ENCODE data around the gene SPART. TPM values are rescaled to one million over a fixed set of nuclear protein-coding genes. Genes with fewer than 3 reads are reported as not detected.

Gene SPART
- total RNA-seq, 2 donors from 2014 or later: 5.0 to 11.4 TPM

DNA sequence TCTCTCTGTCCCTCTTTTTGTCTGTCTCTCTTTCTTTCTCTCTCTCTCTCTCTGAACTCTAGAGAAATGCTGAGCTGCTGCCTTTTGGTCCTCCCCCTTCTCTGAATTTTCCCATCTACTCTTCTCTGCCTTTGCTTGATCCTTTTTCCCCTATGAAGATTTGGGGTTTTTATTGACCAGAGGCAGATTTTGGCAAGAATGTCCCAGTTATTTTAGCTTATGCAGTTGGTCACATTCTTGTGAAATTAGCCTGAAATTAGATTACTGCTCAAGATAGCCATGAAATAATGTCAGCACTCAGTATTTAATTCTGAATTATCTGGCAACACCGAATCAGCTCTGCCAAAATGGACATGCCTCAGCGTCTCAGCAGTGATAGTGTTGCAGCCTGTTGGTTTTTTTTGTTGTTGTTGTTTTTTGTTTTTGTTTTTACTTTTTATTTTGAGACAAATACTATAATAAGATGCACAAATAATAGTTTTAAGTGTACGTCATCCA is 17.2 kb upstream of the SPART start:
- no peaks in the 10 kb centered on the region for H3K9me3 ChIP-seq
- no peaks in the 10 kb centered on the region for H3K27me3 ChIP-seq
- intact Hi-C loops (cut with DNase I): no loop called here
- no peak overlapping the region for H3K9ac ChIP-seq (ENCODE audit: low read depth in 2 of 2, low read length in 2 of 2)
- no peaks in the 10 kb centered on the region for H3K4me1 ChIP-seq
- H3K36me3 ChIP-seq: no peaks in the 10 kb centered on the region
- no peak overlapping the region for H3K4me3 ChIP-seq
- H3K27ac ChIP-seq: no peak overlapping the region
- no peak for DNase-seq
- TF ChIP-seq, protein P1, sequence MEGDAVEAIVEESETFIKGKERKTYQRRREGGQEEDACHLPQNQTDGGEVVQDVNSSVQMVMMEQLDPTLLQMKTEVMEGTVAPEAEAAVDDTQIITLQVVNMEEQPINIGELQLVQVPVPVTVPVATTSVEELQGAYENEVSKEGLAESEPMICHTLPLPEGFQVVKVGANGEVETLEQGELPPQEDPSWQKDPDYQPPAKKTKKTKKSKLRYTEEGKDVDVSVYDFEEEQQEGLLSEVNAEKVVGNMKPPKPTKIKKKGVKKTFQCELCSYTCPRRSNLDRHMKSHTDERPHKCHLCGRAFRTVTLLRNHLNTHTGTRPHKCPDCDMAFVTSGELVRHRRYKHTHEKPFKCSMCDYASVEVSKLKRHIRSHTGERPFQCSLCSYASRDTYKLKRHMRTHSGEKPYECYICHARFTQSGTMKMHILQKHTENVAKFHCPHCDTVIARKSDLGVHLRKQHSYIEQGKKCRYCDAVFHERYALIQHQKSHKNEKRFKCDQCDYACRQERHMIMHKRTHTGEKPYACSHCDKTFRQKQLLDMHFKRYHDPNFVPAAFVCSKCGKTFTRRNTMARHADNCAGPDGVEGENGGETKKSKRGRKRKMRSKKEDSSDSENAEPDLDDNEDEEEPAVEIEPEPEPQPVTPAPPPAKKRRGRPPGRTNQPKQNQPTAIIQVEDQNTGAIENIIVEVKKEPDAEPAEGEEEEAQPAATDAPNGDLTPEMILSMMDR (IDR thresholded peaks at IDR 0.05): no peak

DNA sequence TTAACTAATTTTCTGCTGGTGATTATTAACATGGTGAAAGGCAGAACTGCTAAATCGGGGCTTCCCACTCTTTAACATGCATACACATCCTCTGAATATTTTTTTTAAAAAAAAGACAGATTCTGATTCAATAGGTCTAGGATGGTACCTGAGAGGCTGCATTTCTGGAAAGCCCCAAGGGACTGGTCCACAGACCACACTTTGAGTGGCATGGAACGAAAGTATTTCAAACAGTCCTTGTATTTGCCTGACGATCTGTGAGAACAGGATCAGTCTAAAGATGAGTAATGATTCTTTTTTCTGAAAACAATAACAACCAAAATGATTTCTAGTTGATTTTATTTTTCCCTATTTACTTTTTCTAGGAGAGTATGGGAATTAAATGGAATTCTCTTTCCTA is 16.7 kb upstream of the SPART start:
- intact Hi-C loops (cut with DNase I): no loop called here
- TF ChIP-seq, protein P1 (IDR thresholded peaks at IDR 0.05): no peak
- no peaks in the 10 kb centered on the region for H3K27me3 ChIP-seq

DNA sequence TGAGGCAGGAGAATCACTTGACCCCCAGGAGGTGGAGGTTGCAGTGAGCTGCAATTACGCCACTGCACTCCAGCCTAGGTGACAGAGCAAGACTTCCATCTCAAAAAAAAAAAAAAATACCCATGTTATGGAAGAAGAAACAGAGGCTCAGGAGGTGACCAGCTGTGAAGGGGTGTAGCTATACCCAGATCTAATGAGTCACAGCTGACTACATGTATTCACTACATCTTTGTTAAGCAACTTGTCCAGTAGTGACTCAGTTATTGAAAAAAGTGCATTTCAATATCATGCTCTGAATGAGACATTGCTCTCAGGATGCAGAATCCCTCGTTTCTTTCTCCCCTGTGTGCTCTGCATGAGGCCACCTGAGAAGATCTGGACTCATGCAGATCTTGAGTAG is 16.1 kb upstream of the SPART start:
- Histone ChIP-seq H3K4me3 (no peak overlapping the region), H3K4me1 (no peaks in the 10 kb centered on the region), H3K36me3 (no peaks in the 10 kb centered on the region), H3K27me3 (no peaks in the 10 kb centered on the region), H3K9ac (ENCODE audit: low read depth in 2 of 2, low read length in 2 of 2) (no peak overlapping the region), H3K9me3 (no peaks in the 10 kb centered on the region), H3K27ac (no peak overlapping the region)
- DNase-seq: no peak
- TF ChIP-seq, protein P1 (IDR thresholded peaks at IDR 0.05): no peak
- intact Hi-C loops (cut with DNase I): no loop called here

More for the DNA sequence above, 16.7 kb upstream of the SPART start:
- Histone ChIP-seq H3K36me3 (no peaks in the 10 kb centered on the region), H3K9me3 (no peaks in the 10 kb centered on the region), H3K27ac (no peak overlapping the region), H3K4me3 (no peak overlapping the region), H3K9ac (ENCODE audit: low read depth in 2 of 2, low read length in 2 of 2) (no peak overlapping the region), H3K4me1 (no peaks in the 10 kb centered on the region)
- DNase-seq: no peak

DNA sequence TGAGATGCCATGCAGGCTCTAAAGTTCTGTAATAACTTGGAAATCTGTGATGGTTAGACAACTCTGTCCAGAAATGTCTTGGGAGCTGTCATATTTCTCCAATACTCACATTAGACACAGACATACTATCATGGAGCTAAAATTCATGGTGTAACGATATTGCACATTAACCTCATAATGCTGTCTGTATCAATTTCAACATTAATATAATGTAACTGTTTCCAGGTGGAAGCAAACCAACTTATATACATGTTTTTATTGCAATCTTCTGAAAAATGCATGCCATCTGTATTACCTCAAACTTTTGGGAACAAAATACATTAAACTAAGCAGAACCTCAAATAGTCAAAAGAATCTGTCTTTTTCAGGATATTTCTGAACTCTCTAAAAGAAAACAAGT is 14.7 kb upstream of the SPART start:
- H3K36me3 ChIP-seq: no peaks in the 10 kb centered on the region
- TF ChIP-seq, protein P1 (IDR thresholded peaks at IDR 0.05): no peak
- H3K27ac ChIP-seq: no peak overlapping the region
- H3K4me3 ChIP-seq: no peak overlapping the region
- H3K9me3 ChIP-seq: no peaks in the 10 kb centered on the region
- DNase-seq: no peak
- H3K4me1 ChIP-seq: no peaks in the 10 kb centered on the region
- no peak overlapping the region for H3K9ac ChIP-seq (ENCODE audit: low read depth in 2 of 2, low read length in 2 of 2)
- intact Hi-C loops (cut with DNase I): no loop called here
- no peaks in the 10 kb centered on the region for H3K27me3 ChIP-seq

DNA sequence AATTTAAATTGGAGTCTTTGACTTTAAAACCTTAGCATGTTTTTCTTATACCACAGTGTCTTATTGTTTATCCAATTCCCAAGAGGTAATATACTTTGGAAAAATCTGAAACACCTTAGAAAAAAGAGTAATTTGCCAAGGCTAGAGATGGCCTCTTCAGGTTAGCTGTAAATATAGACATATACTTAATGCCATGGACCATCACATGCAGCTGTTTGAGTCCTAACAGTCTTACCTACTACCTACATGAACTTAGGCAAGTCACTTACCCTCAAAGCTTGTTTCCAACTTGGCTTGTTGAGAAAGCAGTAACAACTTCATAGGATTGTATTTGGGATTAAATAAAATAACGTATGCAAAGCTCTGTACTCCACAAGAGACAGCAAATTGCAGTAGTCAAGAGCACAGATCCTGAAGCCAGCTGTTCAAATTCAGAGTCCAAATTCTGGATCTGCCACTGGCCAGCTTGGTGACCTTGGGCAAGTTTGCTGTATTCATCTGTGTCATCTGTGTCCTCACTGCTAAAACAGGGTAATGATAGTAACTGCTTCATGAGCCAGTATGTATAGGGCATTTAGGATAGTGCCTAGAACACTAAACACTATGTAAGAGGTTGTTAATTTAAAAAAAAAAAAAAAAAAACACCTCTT is 13.2 kb upstream of the SPART start:
- H3K27ac ChIP-seq: no peak overlapping the region
- TF ChIP-seq, protein P1 (IDR thresholded peaks at IDR 0.05): no peak
- no peak overlapping the region for H3K4me3 ChIP-seq
- no peak overlapping the region for H3K9ac ChIP-seq (ENCODE audit: low read depth in 2 of 2, low read length in 2 of 2)
- H3K4me1 ChIP-seq: no peaks in the 10 kb centered on the region
- no peaks in the 10 kb centered on the region for H3K36me3 ChIP-seq
- H3K27me3 ChIP-seq: no peaks in the 10 kb centered on the region
- no peak for DNase-seq
- H3K9me3 ChIP-seq: no peaks in the 10 kb centered on the region
- intact Hi-C loops (cut with DNase I): no loop called here
